HG03342 (cell line): Measurements from ENCODE around the gene RHOC.

ENCODE experiments used
- ATAC-seq: cut with Tn5 transposase; IDR thresholded peaks from one replicate; pipeline ENCODE4 v1.9.1; 2021; ENCODE audit warnings: mild to moderate bottlenecking, moderate library complexity; ENCODE audit not compliant: unreplicated experiment

RHOC gene

GRCh38 chr1:112718691-112719418 lies 11.9 kb upstream of the RHOC start:
- ATAC-seq, result no peak

DNA sequence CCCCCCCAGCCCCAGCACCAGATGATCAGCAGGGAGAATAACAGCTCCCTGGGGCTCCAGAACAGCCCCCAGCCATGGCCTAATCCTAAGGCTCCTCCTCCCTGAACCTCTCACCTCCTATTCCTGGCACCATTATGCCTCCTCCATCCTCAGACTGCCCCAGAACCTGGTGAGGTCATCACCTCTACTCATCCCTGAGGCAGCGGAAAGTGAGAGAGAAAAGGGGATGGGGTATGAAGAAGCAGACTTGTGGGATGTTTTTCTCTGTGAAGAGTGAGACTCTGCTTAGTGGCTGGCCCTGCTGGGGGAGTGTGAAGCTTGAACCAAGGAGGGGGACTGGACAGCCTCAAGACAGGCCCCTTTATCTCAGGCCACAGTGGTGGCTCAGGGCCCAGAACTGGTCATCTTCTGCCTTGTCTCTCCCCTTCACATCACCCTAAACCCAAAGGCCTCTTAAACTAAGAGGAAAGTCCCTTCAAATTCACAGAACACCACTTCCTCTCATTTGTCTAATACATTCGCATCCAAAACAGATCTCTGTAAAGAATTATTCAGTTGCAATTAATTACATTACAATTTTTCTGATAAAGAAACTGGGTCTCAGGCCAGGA lies 10.4 kb upstream of the RHOC start:
- ATAC-seq, result no peak

DNA sequence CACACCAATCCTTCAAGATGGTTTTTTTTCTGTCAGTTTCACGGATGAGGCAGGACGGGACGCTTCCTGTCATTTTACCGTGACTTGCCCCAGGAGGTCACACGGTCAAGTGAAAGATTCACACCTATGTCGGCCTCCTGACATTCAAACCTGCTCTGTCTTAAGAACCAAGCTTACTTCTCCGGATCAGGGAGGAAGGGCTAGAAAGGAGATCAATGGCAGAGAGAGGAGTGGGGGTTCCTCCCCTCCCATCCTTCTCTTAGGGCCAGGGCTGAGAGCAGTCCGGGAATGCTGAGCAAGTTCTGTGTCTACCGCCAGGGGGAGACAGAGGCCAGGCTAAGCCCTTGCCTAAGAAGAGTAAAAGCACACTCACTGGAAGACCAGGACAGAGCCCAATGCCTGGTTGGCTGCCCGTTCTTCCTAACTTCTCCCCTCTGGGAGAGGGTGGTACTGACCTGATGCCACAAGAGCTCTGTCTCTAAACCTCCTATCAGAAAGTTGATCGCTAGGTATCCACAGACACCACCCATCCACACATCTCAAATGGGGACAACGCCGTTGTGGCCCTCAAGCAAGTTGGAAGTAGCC lies 9.3 kb upstream of the RHOC start:
- peak; percentile 33 for ATAC-seq

- peak; percentile 72 for ATAC-seq
Observed at GRCh38 chr1:112715264-112716053, 8.5 kb upstream of the RHOC start, which contains the start of gene PPM1J. Gene PPM1J, minus strand, starts transcription at chr1:112715332. Its CDS starts 31 bp downstream, at chr1:112715301.

DNA sequence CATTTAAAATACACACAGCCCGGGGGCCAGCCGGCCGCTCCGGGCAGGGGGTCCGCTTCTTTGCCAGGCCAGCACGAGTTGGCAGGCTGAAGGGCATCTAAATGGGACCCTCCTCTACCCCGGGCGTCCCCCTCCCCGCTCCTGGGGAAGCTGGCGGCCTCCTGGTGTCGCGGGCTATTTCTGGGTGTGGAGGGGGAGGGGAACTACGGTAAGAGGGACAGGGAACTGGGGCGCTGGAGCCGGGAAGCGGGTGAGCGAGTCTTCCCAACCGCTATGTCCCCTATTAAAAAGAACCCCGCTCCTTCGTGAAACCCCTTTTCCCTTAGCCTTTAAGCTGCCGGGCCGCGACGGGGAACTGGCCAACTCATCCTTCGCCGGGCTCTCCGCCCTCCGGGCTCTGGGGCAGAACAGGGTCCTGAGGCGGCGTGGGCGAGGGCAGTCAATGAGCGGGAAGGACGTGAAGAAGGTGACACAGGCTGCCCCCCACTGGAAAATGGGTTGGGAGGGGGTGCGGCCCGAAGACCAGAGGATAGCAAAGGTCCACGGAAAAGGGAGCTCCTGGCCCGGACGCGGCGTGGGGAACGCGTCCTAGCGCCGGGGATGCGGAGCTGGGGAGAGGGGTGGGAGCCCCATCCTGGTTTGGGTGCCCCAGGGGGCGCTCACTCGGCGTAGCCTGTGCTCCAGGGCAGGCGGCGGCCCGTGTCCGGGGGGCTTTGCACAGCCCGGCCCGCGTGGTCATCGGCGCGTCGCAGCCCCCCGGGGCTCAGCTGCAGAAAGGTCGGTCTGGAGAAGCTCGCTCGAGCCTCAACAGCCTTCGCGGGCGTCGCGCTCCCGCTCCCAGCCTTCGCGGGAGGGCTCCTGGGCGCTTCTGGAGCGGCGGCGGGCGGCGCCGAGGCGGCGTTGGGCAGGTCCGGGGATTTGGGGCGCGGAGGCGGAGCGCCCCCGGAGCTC lies 7.7 kb upstream of the RHOC start:
- peak; percentile 7 for ATAC-seq

GRCh38 chr1:112713466-112714312 lies 6.8 kb upstream of the RHOC start:
- peak; percentile 31 for ATAC-seq

DNA sequence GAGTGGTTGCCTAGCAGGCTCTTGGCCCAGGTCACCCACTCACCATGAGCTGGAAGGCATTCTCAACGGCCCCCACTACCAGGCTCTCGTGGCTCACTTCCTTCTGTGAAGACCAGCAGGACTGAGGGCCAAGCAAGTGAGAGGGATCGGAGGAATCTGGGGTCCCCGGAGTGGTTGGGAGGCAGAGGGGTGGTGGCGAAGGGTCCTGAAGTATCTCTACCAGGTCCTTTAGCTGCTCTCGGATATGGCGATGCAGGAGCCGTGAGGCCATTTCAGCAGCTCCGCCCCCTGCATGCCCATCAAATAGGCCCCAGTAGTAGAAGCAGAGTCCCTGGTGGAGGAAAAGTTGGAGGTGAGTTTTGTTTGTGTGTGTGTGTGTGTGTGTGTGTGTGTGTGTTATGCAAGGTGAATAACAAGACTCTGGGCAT lies 5.8 kb upstream of the RHOC start:
- ATAC-seq, result no peak

DNA sequence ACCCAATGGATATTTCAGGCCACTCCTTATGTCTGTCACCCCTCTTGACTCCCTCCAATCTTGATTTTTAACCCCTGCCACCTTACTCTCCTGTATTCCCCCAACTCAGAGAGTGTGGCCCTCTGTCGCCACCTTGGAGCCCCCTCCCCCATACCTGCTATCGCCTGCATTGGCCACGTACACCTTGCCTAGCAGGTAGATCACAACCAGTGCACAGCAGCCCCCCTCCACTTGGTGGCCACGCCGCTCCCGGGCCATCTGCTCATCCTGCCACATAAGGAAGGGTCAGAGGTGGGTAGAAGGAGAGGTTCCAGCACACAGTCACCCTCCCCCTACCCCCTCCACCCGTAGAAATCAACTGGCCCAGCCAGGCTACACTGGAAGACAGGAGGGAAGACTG lies 5.3 kb upstream of the RHOC start:
- no peak for ATAC-seq

DNA sequence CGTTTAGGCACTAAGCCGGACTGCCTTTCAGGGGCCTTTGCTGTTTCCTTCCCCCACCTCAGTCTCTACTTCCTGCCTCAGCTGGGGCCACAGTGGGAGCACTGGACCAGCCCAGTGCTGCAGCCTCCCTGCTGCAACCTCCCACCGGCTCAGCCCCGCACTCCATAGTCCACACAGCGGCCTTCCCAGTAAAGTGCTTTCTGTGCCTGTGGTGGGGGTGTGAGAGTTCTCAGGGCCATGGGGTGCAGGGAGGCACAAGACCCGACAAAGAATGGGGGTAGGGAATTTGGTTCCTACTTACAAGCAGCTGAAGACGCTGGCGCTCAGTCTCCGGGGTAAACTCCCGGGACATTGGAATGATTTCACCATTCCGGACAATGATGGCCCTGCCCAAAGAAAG lies 4.7 kb upstream of the RHOC start:
- no peak for ATAC-seq

DNA sequence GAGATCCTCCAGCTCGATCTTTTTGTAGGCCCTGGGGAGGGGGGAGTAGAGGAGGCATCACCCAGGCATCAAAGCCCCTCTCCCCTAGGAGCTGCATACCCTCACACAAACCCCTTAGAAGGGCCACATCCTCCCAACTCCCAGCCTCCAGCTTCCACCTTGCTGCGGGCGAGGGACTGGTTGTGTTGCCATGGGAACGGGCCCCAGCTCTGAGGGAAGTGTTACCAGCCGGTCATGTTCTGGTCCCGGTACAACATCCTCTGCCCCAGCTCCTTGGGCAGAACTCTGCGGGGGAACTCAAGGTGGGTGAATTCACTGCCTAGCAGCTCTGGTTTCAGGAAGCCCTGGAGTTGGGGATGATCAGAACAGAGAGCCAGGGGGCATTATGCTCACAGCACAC lies 4.1 kb upstream of the RHOC start:
- ATAC-seq, result no peak

GRCh38 chr1:112710586-112710985 lies 3.7 kb upstream of the RHOC start:
- no peak for ATAC-seq

DNA sequence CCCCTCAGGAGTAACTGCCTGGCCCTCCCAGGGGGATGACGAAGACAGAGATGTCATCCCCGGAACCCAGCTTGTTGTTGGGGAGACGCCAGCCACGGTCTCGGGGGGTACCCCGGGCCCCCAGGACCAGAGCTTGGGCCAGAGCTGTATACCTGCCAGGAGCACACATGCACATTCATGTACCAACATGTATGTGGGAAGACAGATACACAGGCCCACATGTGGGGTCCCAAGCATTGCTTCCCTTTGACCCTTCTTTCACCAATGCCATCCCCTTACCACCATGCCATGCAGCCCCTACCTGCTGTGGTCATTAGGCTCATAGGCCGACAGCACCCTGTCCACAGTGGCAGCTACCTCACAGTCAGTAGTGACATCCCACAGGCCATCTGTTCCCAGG lies 3.2 kb upstream of the RHOC start:
- no peak for ATAC-seq

DNA sequence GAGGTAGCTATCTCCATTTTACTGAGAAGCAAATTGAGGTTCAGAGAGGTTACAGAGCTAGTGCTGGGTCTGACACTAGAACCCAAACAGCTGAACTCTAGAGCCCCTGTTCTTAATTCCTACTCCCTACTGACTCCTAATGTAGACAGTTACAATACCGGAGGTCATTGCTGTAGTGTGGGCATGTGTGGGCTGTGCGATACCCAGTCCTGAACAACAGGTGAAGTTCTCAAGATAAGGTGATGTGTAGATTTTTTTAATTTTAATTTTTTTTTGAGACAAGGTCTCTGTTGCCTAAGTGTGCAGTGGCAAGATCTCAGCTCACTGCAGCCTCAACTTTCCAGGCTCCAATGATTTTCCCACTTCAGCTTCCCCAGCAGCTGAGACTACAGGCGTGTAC lies 1.6 kb upstream of the RHOC start:
- no peak for ATAC-seq

- no peak for ATAC-seq
Observed at GRCh38 chr1:112708002-112708448, 1.1 kb upstream of the RHOC start.

GRCh38 chr1:112707221-112708001 lies 484 bp upstream of the RHOC start:
- peak; percentile 52 for ATAC-seq

GRCh38 chr1:112704934-112705627 lies 1.8 kb downstream of the RHOC start:
- peak; percentile 64 for ATAC-seq

DNA sequence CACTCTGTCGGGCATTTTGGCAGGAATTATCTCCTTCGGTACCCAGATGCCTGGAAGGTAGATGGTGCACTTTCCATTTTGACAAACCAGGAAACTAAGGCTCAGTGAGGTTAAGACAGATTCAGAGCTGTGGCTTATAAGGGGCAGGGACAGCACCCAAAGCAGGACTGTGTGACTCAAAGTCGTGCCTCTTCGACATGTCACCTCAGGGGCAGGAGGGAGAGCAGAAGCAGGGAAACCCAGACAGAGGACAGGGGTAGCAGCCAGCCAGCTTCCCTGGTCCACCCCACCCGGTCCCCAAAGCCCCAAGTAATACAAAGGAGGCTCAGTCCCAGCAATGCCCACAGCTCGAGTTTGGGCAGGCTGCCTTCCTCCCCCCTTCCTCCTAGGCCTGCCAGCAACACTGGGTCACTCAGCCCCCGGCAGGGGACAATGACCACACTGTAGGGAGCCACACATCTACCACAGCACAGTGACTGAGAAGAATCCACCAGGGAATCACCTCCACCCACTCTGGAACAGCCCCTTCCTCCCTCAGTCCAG lies 2.5 kb downstream of the RHOC start:
- no peak for ATAC-seq

GRCh38 chr1:112703706-112704105 lies 3.2 kb downstream of the RHOC start:
- no peak for ATAC-seq
